Transverse colon (tissue), 4 donors: Measurements from ENCODE around the gene C8A.

Experiments used
- CTCF ChIP-seq, 5 experiments: fragments of 200-600 bp in 3 of 5; fragments of 450-650 bp in 2 of 5; sonication (generic) in 3 of 5; IDR thresholded peaks; 1 replicate in 2 of 5; 2 replicates in 3 of 5; pipeline ENCODE4 v1.5.1; 2016 to 2017; ENCODE audit warnings: antibody characterized with exemption in 5 of 5, inconsistent platforms in 3 of 5, mild to moderate bottlenecking in 2 of 5, moderate library complexity in 1 of 5
- POLR2A ChIP-seq: fragments of 450-650 bp; IDR thresholded peaks from one replicate; pipeline ENCODE4 v1.6.1; 2016; ENCODE audit warnings: antibody characterized with exemption, mild to moderate bottlenecking, moderate library complexity
- POLR2AphosphoS5 ChIP-seq, 3 donors: sonication (generic); formaldehyde crosslinking; IDR thresholded peaks; one replicate each; pipeline ENCODE4 v1.6.1; 2016; ENCODE audit warnings: antibody characterized with exemption in 3 of 3

DNA sequence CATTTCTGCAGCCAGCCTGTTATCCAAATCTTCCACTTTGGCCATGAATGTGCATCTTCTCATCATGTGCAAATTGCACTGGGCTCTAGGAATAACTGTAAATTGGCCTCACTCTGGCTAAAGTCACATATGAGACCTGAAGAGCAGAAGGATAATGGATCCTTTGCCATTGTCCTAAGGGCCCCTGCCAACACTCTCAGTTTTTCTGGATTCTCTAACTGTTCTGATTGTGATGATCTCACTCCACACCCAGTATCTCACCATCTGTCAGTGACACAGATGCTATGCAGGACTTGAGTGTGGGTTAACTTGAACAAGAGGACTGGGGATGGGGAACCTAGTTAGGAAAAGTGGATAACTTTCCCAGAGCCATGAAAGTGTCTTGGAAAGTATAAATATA lies 26.9 kb upstream of the C8A start:
- TF ChIP-seq CTCF (IDR thresholded peaks at IDR 0.05) (no peak), POLR2A (no peak), POLR2AphosphoS5 (IDR thresholded peaks at IDR 0.05) (no peak)
